Fibroblast of skin of abdomen (primary cell): Measurements from ENCODE around the gene ARHGEF4.

ENCODE experiments used
- DNase-seq: peaks from one replicate; pipeline ENCODE4 v3.0.0-alpha.2; 2013

The ARHGEF4 gene

GRCh38 chr2:131039535-131039907 lies 202.8 kb downstream of the ARHGEF4 start:
- DNase-seq: no peak

GRCh38 chr2:131039908-131040660 lies 203.4 kb downstream of the ARHGEF4 start:
- DNase-seq: no peak

- no peak for DNase-seq
These were observed 204.1 kb downstream of the ARHGEF4 start for GRCh38 chr2:131040661-131041401.

- no peak for DNase-seq
These were observed 204.9 kb downstream of the ARHGEF4 start for GRCh38 chr2:131041402-131042147.

- no peak for DNase-seq
These were observed 205.5 kb downstream of the ARHGEF4 start for GRCh38 chr2:131042148-131042775.

GRCh38 chr2:131043199-131044074 lies 206.7 kb downstream of the ARHGEF4 start:
- no peak for DNase-seq

- DNase-seq: no peak
These were observed 207.5 kb downstream of the ARHGEF4 start for GRCh38 chr2:131044075-131044756.

- DNase-seq: no peak
These were observed 208.0 kb downstream of the ARHGEF4 start for GRCh38 chr2:131044757-131045150.

- DNase-seq: no peak
These were observed 208.7 kb downstream of the ARHGEF4 start for GRCh38 chr2:131045286-131046027.

GRCh38 chr2:131046028-131046917 lies 209.6 kb downstream of the ARHGEF4 start:
- DNase-seq: no peak

- DNase-seq: no peak
These were observed 210.4 kb downstream of the ARHGEF4 start for GRCh38 chr2:131046918-131047652.

- DNase-seq: no peak
These were observed 211.3 kb downstream of the ARHGEF4 start for GRCh38 chr2:131047920-131048560.

- no peak for DNase-seq
These were observed 211.9 kb downstream of the ARHGEF4 start for GRCh38 chr2:131048641-131049040.

GRCh38 chr2:131049150-131049718 lies 212.5 kb downstream of the ARHGEF4 start:
- no peak for DNase-seq

GRCh38 chr2:131050896-131051295 lies 214.2 kb downstream of the ARHGEF4 start:
- no peak for DNase-seq

GRCh38 chr2:131052741-131053263 lies 216.1 kb downstream of the ARHGEF4 start:
- DNase-seq: no peak

GRCh38 chr2:131054488-131054887 lies 217.8 kb downstream of the ARHGEF4 start:
- DNase-seq: no peak
